Astrocyte (in vitro differentiated cells and primary cell): ENCODE data around the gene GRB7.

Experiments used
- EZH2 ChIP-seq: IDR thresholded peaks from 2 replicates; pipeline ENCODE4 v1.6.1; 2012; ENCODE audit warnings: mild to moderate bottlenecking, low read length, inconsistent platforms; ENCODE audit not compliant: insufficient read depth
- TF ChIP-seq, protein P1 (sequence below): IDR thresholded peaks from 2 replicates; pipeline ENCODE4 v1.5.1; 2011; ENCODE audit warnings: low read depth, mild to moderate bottlenecking, inconsistent platforms, low read length, moderate library complexity; ENCODE audit not compliant: insufficient read depth

- TF ChIP-seq EZH2, result no peak
- TF ChIP-seq, protein P1, sequence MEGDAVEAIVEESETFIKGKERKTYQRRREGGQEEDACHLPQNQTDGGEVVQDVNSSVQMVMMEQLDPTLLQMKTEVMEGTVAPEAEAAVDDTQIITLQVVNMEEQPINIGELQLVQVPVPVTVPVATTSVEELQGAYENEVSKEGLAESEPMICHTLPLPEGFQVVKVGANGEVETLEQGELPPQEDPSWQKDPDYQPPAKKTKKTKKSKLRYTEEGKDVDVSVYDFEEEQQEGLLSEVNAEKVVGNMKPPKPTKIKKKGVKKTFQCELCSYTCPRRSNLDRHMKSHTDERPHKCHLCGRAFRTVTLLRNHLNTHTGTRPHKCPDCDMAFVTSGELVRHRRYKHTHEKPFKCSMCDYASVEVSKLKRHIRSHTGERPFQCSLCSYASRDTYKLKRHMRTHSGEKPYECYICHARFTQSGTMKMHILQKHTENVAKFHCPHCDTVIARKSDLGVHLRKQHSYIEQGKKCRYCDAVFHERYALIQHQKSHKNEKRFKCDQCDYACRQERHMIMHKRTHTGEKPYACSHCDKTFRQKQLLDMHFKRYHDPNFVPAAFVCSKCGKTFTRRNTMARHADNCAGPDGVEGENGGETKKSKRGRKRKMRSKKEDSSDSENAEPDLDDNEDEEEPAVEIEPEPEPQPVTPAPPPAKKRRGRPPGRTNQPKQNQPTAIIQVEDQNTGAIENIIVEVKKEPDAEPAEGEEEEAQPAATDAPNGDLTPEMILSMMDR, result no peak
Measured at GRCh38 chr17:39793301-39793872, 55.6 kb downstream of the GRB7 start.
